Measurements from ENCODE around the gene ADISSP. TPM values are rescaled to one million over a fixed set of nuclear protein-coding genes. Genes with fewer than 3 reads are reported as not detected.

ADISSP gene
- total and polyA plus RNA-seq, 4 donors, result 15.6 to 53.9 (median 44.0) TPM

- WGBS (ENCODE audit: insufficient coverage), result under 1% methylated on average over 12 of the region's 21 CpGs
- no peak overlapping the region for H3K27ac ChIP-seq (ENCODE audit: low read depth, low read length)
- peak overlapping the region; percentile 63 for H3K4me3 ChIP-seq (ENCODE audit: low read depth, low read length)
- H3K9me3 ChIP-seq (ENCODE audit: control insufficient read depth, insufficient read depth, low read length), result no peaks in the 10 kb centered on the region
- no peak for DNase-seq (ENCODE audit: low read depth in 4 of 6, low spot score in 6 of 6)
- H3K4me1 ChIP-seq (ENCODE audit: control insufficient read depth, insufficient read depth, low read length), result peaks cover 54% of the 10 kb centered on the region
- no peaks in the 10 kb centered on the region for H3K27me3 ChIP-seq (ENCODE audit: control insufficient read depth, insufficient read depth, low read length)
- H3K36me3 ChIP-seq (ENCODE audit: control insufficient read depth, insufficient read depth, low read length), result peaks cover 9% of the 10 kb centered on the region
Observed at GRCh38 chr20:3767110-3767426, 485 bp downstream of the ADISSP start.

GRCh38 chr20:3766422-3767109 is 987 bp downstream of the ADISSP start:
- Histone ChIP-seq H3K4me1 (ENCODE audit: control insufficient read depth, insufficient read depth, low read length) (peaks cover 54% of the 10 kb centered on the region), H3K27me3 (ENCODE audit: control insufficient read depth, insufficient read depth, low read length) (no peaks in the 10 kb centered on the region), H3K36me3 (ENCODE audit: control insufficient read depth, insufficient read depth, low read length) (peaks cover 9% of the 10 kb centered on the region), H3K9me3 (ENCODE audit: control insufficient read depth, insufficient read depth, low read length) (no peaks in the 10 kb centered on the region), H3K27ac (ENCODE audit: low read depth, low read length) (no peak overlapping the region), H3K4me3 (ENCODE audit: low read depth, low read length) (peak overlapping the region; percentile 63)
- WGBS (ENCODE audit: insufficient coverage), result 0% methylated on average over 2 of the region's 9 CpGs
- DNase-seq (ENCODE audit: low read depth in 4 of 6, low spot score in 6 of 6), result no peak

GRCh38 chr20:3765171-3765882 is 2.2 kb downstream of the ADISSP start:
- no peaks in the 10 kb centered on the region for H3K27me3 ChIP-seq (ENCODE audit: control insufficient read depth, insufficient read depth, low read length)
- H3K27ac ChIP-seq (ENCODE audit: low read depth, low read length), result no peak overlapping the region

GRCh38 chr20:3764659-3765058 is 2.9 kb downstream of the ADISSP start:
- Histone ChIP-seq H3K27me3 (ENCODE audit: control insufficient read depth, insufficient read depth, low read length) (no peaks in the 10 kb centered on the region), H3K27ac (ENCODE audit: low read depth, low read length) (no peak overlapping the region), H3K4me3 (ENCODE audit: low read depth, low read length) (no peak overlapping the region), H3K36me3 (ENCODE audit: control insufficient read depth, insufficient read depth, low read length) (peaks cover 21% of the 10 kb centered on the region), H3K9me3 (ENCODE audit: control insufficient read depth, insufficient read depth, low read length) (no peaks in the 10 kb centered on the region), H3K4me1 (ENCODE audit: control insufficient read depth, insufficient read depth, low read length) (peaks cover 65% of the 10 kb centered on the region)
- no peak for DNase-seq (ENCODE audit: low read depth in 4 of 6, low spot score in 6 of 6)
- WGBS (ENCODE audit: insufficient coverage), result 94% methylated on average over 3 of the region's 3 CpGs

More at GRCh38 chr20:3765171-3765882, 2.2 kb downstream of the ADISSP start:
- H3K4me1 ChIP-seq (ENCODE audit: control insufficient read depth, insufficient read depth, low read length), result peaks cover 58% of the 10 kb centered on the region
- H3K36me3 ChIP-seq (ENCODE audit: control insufficient read depth, insufficient read depth, low read length), result peaks cover 14% of the 10 kb centered on the region
- no peaks in the 10 kb centered on the region for H3K9me3 ChIP-seq (ENCODE audit: control insufficient read depth, insufficient read depth, low read length)
- 57% methylated on average over 2 of the region's 3 CpGs for WGBS (ENCODE audit: insufficient coverage)
- H3K4me3 ChIP-seq (ENCODE audit: low read depth, low read length), result no peak overlapping the region
- DNase-seq (ENCODE audit: low read depth in 4 of 6, low spot score in 6 of 6), result no peak

GRCh38 chr20:3763671-3764601 is 3.6 kb downstream of the ADISSP start:
- H3K27ac ChIP-seq (ENCODE audit: low read depth, low read length), result no peak overlapping the region
- no peak overlapping the region for H3K4me3 ChIP-seq (ENCODE audit: low read depth, low read length)
- DNase-seq (ENCODE audit: low read depth in 4 of 6, low spot score in 6 of 6), result no peak
- no peaks in the 10 kb centered on the region for H3K27me3 ChIP-seq (ENCODE audit: control insufficient read depth, insufficient read depth, low read length)
- WGBS (ENCODE audit: insufficient coverage), result 95% methylated on average over 7 of the region's 8 CpGs
- H3K36me3 ChIP-seq (ENCODE audit: control insufficient read depth, insufficient read depth, low read length), result peaks cover 28% of the 10 kb centered on the region
- no peaks in the 10 kb centered on the region for H3K9me3 ChIP-seq (ENCODE audit: control insufficient read depth, insufficient read depth, low read length)
- peaks cover 61% of the 10 kb centered on the region for H3K4me1 ChIP-seq (ENCODE audit: control insufficient read depth, insufficient read depth, low read length)

- Histone ChIP-seq H3K9me3 (ENCODE audit: control insufficient read depth, insufficient read depth, low read length) (no peaks in the 10 kb centered on the region), H3K27me3 (ENCODE audit: control insufficient read depth, insufficient read depth, low read length) (no peaks in the 10 kb centered on the region), H3K27ac (ENCODE audit: low read depth, low read length) (no peak overlapping the region), H3K36me3 (ENCODE audit: control insufficient read depth, insufficient read depth, low read length) (peaks cover 50% of the 10 kb centered on the region), H3K4me1 (ENCODE audit: control insufficient read depth, insufficient read depth, low read length) (peaks cover 39% of the 10 kb centered on the region), H3K4me3 (ENCODE audit: low read depth, low read length) (no peak overlapping the region)
- DNase-seq (ENCODE audit: low read depth in 4 of 6, low spot score in 6 of 6), result peak in 1 of 6 donors; percentile 27
- WGBS (ENCODE audit: insufficient coverage), result 38% methylated on average over 8 of the region's 10 CpGs
Observed at GRCh38 chr20:3760655-3761348, 6.8 kb downstream of the ADISSP start.

GRCh38 chr20:3759884-3760283 is 7.7 kb downstream of the ADISSP start:
- peaks cover 29% of the 10 kb centered on the region for H3K4me1 ChIP-seq (ENCODE audit: control insufficient read depth, insufficient read depth, low read length)
- no peak overlapping the region for H3K27ac ChIP-seq (ENCODE audit: low read depth, low read length)
- H3K4me3 ChIP-seq (ENCODE audit: low read depth, low read length), result no peak overlapping the region
- DNase-seq (ENCODE audit: low read depth in 4 of 6, low spot score in 6 of 6), result no peak
- 90% methylated on average over 11 of the region's 11 CpGs for WGBS (ENCODE audit: insufficient coverage)
- H3K36me3 ChIP-seq (ENCODE audit: control insufficient read depth, insufficient read depth, low read length), result peaks cover 59% of the 10 kb centered on the region
- no peaks in the 10 kb centered on the region for H3K9me3 ChIP-seq (ENCODE audit: control insufficient read depth, insufficient read depth, low read length)
- no peaks in the 10 kb centered on the region for H3K27me3 ChIP-seq (ENCODE audit: control insufficient read depth, insufficient read depth, low read length)

- WGBS (ENCODE audit: insufficient coverage), result 79% methylated on average over 11 of the region's 11 CpGs
- Histone ChIP-seq H3K9me3 (ENCODE audit: control insufficient read depth, insufficient read depth, low read length) (no peaks in the 10 kb centered on the region), H3K4me1 (ENCODE audit: control insufficient read depth, insufficient read depth, low read length) (peaks cover 24% of the 10 kb centered on the region), H3K36me3 (ENCODE audit: control insufficient read depth, insufficient read depth, low read length) (peaks cover 62% of the 10 kb centered on the region), H3K27me3 (ENCODE audit: control insufficient read depth, insufficient read depth, low read length) (no peaks in the 10 kb centered on the region), H3K4me3 (ENCODE audit: low read depth, low read length) (no peak overlapping the region), H3K27ac (ENCODE audit: low read depth, low read length) (no peak overlapping the region)
- DNase-seq (ENCODE audit: low read depth in 4 of 6, low spot score in 6 of 6), result no peak
Observed at GRCh38 chr20:3759316-3759823, 8.2 kb downstream of the ADISSP start.

- H3K9me3 ChIP-seq (ENCODE audit: control insufficient read depth, insufficient read depth, low read length), result no peaks in the 10 kb centered on the region
- no peaks in the 10 kb centered on the region for H3K27me3 ChIP-seq (ENCODE audit: control insufficient read depth, insufficient read depth, low read length)
- peaks cover 20% of the 10 kb centered on the region for H3K4me1 ChIP-seq (ENCODE audit: control insufficient read depth, insufficient read depth, low read length)
- peaks cover 63% of the 10 kb centered on the region for H3K36me3 ChIP-seq (ENCODE audit: control insufficient read depth, insufficient read depth, low read length)
- DNase-seq (ENCODE audit: low read depth in 4 of 6, low spot score in 6 of 6), result no peak
- H3K27ac ChIP-seq (ENCODE audit: low read depth, low read length), result no peak overlapping the region
- no peak overlapping the region for H3K4me3 ChIP-seq (ENCODE audit: low read depth, low read length)
- WGBS (ENCODE audit: insufficient coverage), result 92% methylated on average over 6 of the region's 11 CpGs
Observed at GRCh38 chr20:3758566-3758965, 9.0 kb downstream of the ADISSP start.

Measured in spinal cord (tissue), 10 donors.